Activated naive CD4-positive, alpha-beta T cell (primary cell): ENCODE measurements around the gene SLC25A30.
A peak's percentile ranks its signal among the peaks of the same experiment; 100 is the strongest.

Source experiments
- DNase-seq, 4 experiments: peaks; one replicate each; lab custom pipeline; 2025; lab: John Stamatoyannopoulos, UW

SLC25A30 gene, protein sequence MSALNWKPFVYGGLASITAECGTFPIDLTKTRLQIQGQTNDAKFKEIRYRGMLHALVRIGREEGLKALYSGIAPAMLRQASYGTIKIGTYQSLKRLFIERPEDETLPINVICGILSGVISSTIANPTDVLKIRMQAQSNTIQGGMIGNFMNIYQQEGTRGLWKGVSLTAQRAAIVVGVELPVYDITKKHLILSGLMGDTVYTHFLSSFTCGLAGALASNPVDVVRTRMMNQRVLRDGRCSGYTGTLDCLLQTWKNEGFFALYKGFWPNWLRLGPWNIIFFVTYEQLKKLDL

GRCh38 chr13:45417790-45418534 lies at the start of gene SLC25A30:
SLC25A30 (minus strand) TSS chr13:45418373; CDS start chr13:45411425, 6,948 bp downstream.
- DNase-seq: peak; percentile 63 to 87 (median 78)

DNA sequence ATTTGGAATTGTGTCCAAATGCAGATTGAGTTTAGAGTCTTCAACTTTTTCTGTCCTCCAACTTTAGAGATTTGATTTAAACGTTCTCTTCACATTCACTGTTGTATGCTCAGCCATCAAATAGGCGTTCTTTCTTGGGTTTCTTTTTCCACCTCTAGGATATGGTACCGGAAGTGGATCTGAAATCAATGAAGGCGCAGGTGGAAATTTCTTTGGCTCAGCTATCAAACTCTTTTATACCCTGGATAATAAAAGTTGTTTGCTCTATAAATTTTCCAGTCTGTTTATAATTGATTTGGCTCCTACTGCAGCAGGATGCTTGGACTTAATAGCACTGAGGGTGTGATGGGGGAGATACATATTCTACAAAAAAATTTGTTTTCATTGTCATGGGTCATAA lies 48.2 kb upstream of the SLC25A30 start:
- DNase-seq: no peak

- DNase-seq: peak; percentile 71 to 89 (median 84)
These were observed 46.7 kb upstream of the SLC25A30 start, which contains the start of gene COG3 for GRCh38 chr13:45464687-45465453. COG3 (plus strand) TSS chr13:45464939; CDS start chr13:45465037, 98 bp downstream.

DNA sequence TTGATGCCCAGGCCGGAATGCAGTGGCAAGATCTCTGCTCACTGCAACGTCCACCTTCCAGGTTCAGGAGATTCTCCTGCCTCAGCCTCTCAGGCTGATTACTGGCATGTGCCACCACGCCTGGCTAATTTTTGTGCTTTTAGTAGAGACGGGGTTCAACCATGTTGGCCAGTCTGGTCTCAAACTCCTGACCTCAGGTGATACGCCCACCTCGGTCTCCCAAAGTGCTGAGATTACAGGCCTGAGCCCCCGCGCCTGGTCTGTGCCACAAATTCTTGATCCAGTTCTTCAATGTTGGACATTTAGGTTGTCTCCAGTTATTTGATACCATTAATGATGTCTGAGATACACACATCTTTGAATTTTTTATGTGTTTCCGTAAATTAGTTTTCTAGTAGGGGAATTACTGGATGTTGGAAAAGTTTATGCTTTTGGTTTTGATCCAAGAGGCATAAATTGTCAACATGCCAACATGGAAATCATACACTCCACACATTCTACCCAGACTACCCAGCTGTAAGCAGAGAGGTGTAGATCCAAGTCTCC lies 46.0 kb upstream of the SLC25A30 start:
- DNase-seq: no peak

- no peak for DNase-seq
These were observed 38.2 kb upstream of the SLC25A30 start for GRCh38 chr13:45456196-45456972.

GRCh38 chr13:45454204-45454603 lies 36.0 kb upstream of the SLC25A30 start:
- DNase-seq: no peak

GRCh38 chr13:45451282-45451681 lies 33.1 kb upstream of the SLC25A30 start:
- no peak for DNase-seq

GRCh38 chr13:45448965-45449559 lies 30.9 kb upstream of the SLC25A30 start:
- no peak for DNase-seq

DNA sequence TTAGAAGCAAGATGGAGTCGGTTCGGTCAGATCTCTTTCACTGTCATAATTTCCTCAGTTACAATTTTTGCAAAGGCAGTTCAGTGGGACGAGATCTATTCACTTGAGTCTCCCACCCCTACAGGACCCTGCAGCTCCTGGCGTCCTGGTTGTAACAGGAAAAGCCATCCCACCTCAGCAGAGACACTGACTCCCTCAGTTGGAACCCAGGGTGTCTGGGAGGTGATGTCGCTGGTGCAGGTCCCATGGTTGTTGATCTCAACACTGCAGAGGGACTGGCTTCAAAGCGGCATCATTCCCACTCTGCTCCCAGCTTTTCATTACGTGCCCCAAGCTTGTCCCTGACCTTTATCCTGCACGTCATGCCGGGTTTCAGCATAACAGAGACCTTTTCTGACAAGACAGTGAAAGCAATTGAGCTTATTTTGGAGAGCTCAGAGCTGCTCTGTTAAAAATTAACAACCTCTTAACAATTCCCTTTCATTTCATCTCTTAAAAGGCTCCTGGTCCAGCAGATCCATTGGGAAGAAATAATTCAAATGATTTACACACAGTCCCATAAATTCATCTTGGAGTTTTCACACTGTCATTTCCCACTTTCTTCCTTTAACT lies 29.0 kb upstream of the SLC25A30 start:
- no peak for DNase-seq

DNA sequence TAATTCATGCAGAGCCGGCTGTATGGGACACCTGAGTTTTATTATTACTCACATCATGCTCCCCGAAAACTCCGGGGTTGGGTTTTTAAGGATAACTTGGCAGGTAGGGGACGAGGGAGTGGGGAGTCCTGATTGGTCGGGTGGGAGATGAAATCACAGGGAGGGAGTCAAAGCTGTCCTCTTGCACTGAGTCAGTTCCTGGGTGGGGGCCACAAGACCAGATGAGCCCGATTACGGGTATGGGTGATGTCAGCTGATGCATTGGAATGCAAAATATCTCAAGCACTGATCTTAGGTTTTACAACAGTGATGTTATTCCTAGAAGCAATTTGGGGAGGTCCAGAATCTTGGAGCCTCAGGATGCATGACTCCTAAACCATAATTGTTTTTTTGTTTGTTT lies 28.0 kb upstream of the SLC25A30 start:
- no peak for DNase-seq

- DNase-seq: no peak
These were observed 26.9 kb upstream of the SLC25A30 start for GRCh38 chr13:45445053-45445452.

GRCh38 chr13:45441633-45442032 lies 23.5 kb upstream of the SLC25A30 start:
- DNase-seq: no peak

- DNase-seq: no peak
These were observed 21.7 kb upstream of the SLC25A30 start for GRCh38 chr13:45439781-45440462.

GRCh38 chr13:45439008-45439407 lies 20.8 kb upstream of the SLC25A30 start:
- DNase-seq: no peak

GRCh38 chr13:45437947-45438346 lies 19.8 kb upstream of the SLC25A30 start:
- DNase-seq: no peak

- DNase-seq: no peak
These were observed 18.8 kb upstream of the SLC25A30 start for GRCh38 chr13:45436953-45437352.

DNA sequence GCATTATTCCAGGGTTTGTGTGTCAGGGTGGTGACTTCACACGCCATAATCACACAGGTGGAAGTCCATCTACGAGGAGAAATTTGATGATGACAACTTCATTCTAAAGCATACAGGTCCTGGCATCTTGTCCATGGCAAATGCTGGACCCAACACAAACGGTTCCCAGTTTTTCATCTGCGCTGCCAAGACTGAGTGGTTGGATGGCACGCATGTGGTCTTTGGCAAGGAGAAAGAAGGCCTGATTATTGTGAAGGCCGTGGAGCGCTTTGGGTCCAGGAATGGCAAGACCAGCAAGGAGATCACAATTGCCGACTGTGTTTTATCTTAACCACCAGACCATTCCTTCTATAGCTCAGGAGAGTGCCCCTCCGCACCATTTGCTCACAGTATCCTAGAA lies 18.2 kb upstream of the SLC25A30 start:
- no peak for DNase-seq

- no peak for DNase-seq
These were observed 16.6 kb upstream of the SLC25A30 start for GRCh38 chr13:45434556-45435371.

DNA sequence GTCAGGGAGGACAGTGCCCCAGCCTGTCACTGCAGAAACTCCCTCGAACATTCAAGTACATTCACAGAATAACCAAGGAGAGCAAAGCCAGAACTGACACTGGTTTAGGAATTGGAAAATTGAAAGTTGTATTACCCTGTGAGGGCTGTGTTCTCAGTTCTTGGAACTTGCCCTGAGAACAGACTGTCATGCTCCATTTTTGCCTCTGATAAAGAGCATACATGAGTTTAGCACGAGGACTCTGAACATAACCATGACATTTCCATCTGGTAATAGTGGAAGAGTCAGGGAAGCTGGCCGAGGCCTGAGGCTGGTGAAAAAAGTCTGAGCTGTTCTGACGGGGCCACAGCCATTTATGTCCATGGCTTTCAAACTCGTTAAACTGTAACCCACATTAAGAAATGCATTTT lies 15.2 kb upstream of the SLC25A30 start:
- DNase-seq: no peak
